HG02642 (cell line): Measurements from ENCODE around the gene SSTR5.

Experiments
- ATAC-seq: cut with Tn5 transposase; IDR thresholded peaks from one replicate; pipeline ENCODE4 v1.9.1; 2021; ENCODE audit warnings: mild to moderate bottlenecking; ENCODE audit not compliant: unreplicated experiment, poor library complexity

SSTR5 gene

GRCh38 chr16:1053700-1054368 lies 18.7 kb upstream of the SSTR5 start:
- ATAC-seq = no peak

GRCh38 chr16:1054660-1055556 lies 17.6 kb upstream of the SSTR5 start:
- no peak for ATAC-seq

- ATAC-seq = no peak
Measured at GRCh38 chr16:1055557-1055924, 17.0 kb upstream of the SSTR5 start.

- no peak for ATAC-seq
Measured at GRCh38 chr16:1056196-1056595, 16.4 kb upstream of the SSTR5 start.

GRCh38 chr16:1057252-1057932 lies 15.2 kb upstream of the SSTR5 start:
- ATAC-seq = no peak

GRCh38 chr16:1058216-1058615 lies 14.3 kb upstream of the SSTR5 start:
- no peak for ATAC-seq

- ATAC-seq = no peak
Measured at GRCh38 chr16:1059310-1059709, 13.2 kb upstream of the SSTR5 start.

- ATAC-seq = no peak
Measured at GRCh38 chr16:1060416-1061340, 11.9 kb upstream of the SSTR5 start.

GRCh38 chr16:1061769-1062505 lies 10.6 kb upstream of the SSTR5 start:
- ATAC-seq = no peak

GRCh38 chr16:1062895-1063294 lies 9.7 kb upstream of the SSTR5 start:
- ATAC-seq = no peak

- ATAC-seq = no peak
Measured at GRCh38 chr16:1063728-1064127, 8.8 kb upstream of the SSTR5 start.

GRCh38 chr16:1065469-1066128 lies 6.9 kb upstream of the SSTR5 start:
- ATAC-seq = no peak

GRCh38 chr16:1066584-1067172 lies 5.9 kb upstream of the SSTR5 start:
- no peak for ATAC-seq

- no peak for ATAC-seq
Measured at GRCh38 chr16:1067629-1068028, 4.9 kb upstream of the SSTR5 start.

GRCh38 chr16:1068451-1068850 lies 4.1 kb upstream of the SSTR5 start:
- no peak for ATAC-seq

- no peak for ATAC-seq
Measured at GRCh38 chr16:1069154-1069553, 3.4 kb upstream of the SSTR5 start.

GRCh38 chr16:1070084-1070863 lies 2.3 kb upstream of the SSTR5 start:
- no peak for ATAC-seq

GRCh38 chr16:1070864-1071408 lies 1.6 kb upstream of the SSTR5 start:
- no peak for ATAC-seq
